Prostate gland (tissue), 2 donors: ENCODE measurements around the gene VPS37B. TPM values are rescaled to one million over a fixed set of nuclear protein-coding genes. Genes with fewer than 3 reads are reported as not detected.
A peak's percentile ranks its signal among the peaks of the same experiment; 100 is the strongest.

Experiments used
- DNase-seq: peaks from one replicate; pipeline ENCODE4 v3.0.0-alpha.2; 2019; ENCODE audit warnings: low spot score
- H3K27ac ChIP-seq, 2 donors: fragments of 200-600 bp; sonication (generic); 2 replicates each; pipeline ENCODE4 v1.5.1; 2017 to 2019
- H3K27me3 ChIP-seq: fragments of 200-600 bp; sonication (generic); replicated peaks from 2 replicates; pipeline ENCODE4 v1.5.1; 2019; ENCODE audit not compliant: insufficient read depth
- H3K36me3 ChIP-seq, 2 donors: fragments of 200-600 bp; sonication (generic); 1 replicate in 1 of 2; 2 replicates in 1 of 2; pipeline versions ENCODE4 v1.5.1 to v1.8.1; 2017 to 2019
- H3K4me1 ChIP-seq: fragments of 200-600 bp; sonication (generic); replicated peaks from 2 replicates; pipeline ENCODE4 v1.5.1; 2019
- H3K4me3 ChIP-seq, 2 donors: fragments of 200-600 bp; sonication (generic); 2 replicates each; pipeline ENCODE4 v1.5.1; 2017 to 2019
- H3K9me3 ChIP-seq: fragments of 200-600 bp; sonication (generic); 2 replicates; pipeline ENCODE4 v1.5.1; 2017
- POLR2A ChIP-seq: fragments of 450-650 bp; IDR thresholded peaks from one replicate; pipeline ENCODE4 v1.6.1; 2016; ENCODE audit warnings: antibody characterized with exemption, mild to moderate bottlenecking
- POLR2AphosphoS5 ChIP-seq: sonication (generic); formaldehyde crosslinking; IDR thresholded peaks from one replicate; pipeline ENCODE4 v1.6.1; 2017; ENCODE audit warnings: antibody characterized with exemption
- WGBS: methylation state at CpG from one replicate; pipeline ENCODE4 v1.1.5; 2018; 5-methylcytosine and 5-hydroxymethylcytosine counted together
- intact Hi-C: fragments of 100-400 bp; cut with DNase I; formaldehyde crosslinking; loops from one replicate; pipeline ENCODE4 v1.14.2; 2022
- total RNA-seq, 2 donors: library from RNA; depleted of rRNA; stranded (reverse); fragments of >200 nt; gene quantifications; one replicate each; pipeline ENCODE4 v1.1.0, GENCODE V29; 2016
- TF ChIP-seq, protein P1 (sequence below), 4 experiments: fragments of 200-600 bp in 2 of 4; fragments of 450-650 bp in 2 of 4; sonication (generic) in 2 of 4; IDR thresholded peaks; 1 replicate in 3 of 4; 2 replicates in 1 of 4; pipeline ENCODE4 v1.5.1; 2016 to 2019; ENCODE audit warnings: antibody characterized with exemption in 4 of 4, mild to moderate bottlenecking in 2 of 4, moderate library complexity in 2 of 4

Gene VPS37B
- total RNA-seq, 2 donors from 2014 or later: 37.6 to 67.7 TPM

DNA sequence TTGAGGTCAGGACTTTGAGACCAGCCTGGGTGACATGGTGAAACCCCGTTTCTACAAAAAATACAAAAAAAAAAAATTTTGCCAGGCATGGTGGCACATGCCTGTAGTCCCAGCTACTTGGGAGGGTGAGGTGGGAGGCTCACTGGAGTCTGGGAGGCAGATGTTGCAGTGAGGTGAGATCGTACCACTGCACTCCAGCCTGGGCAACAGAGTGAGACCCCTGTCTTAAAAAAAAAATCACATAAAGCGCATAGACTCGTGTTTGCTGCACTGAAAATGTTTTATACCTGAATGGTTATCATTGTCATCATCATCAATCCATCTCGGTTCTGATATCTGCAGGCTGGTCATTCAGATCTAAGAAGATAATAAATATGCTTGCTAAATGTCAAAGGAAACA, 24.8 kb upstream of the VPS37B start:
- WGBS: 80% methylated on average over 5 of the region's 5 CpGs
- Histone ChIP-seq H3K27me3 (no peaks in the 10 kb centered on the region), H3K27ac (no peak overlapping the region), H3K9me3 (no peaks in the 10 kb centered on the region), H3K4me1 (peaks cover 6% of the 10 kb centered on the region), H3K4me3 (no peak overlapping the region), H3K36me3 (no peaks in the 10 kb centered on the region)
- intact Hi-C loops: no loop called here
- TF ChIP-seq, protein P1, sequence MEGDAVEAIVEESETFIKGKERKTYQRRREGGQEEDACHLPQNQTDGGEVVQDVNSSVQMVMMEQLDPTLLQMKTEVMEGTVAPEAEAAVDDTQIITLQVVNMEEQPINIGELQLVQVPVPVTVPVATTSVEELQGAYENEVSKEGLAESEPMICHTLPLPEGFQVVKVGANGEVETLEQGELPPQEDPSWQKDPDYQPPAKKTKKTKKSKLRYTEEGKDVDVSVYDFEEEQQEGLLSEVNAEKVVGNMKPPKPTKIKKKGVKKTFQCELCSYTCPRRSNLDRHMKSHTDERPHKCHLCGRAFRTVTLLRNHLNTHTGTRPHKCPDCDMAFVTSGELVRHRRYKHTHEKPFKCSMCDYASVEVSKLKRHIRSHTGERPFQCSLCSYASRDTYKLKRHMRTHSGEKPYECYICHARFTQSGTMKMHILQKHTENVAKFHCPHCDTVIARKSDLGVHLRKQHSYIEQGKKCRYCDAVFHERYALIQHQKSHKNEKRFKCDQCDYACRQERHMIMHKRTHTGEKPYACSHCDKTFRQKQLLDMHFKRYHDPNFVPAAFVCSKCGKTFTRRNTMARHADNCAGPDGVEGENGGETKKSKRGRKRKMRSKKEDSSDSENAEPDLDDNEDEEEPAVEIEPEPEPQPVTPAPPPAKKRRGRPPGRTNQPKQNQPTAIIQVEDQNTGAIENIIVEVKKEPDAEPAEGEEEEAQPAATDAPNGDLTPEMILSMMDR (IDR thresholded peaks at IDR 0.05): no peak
- no peak for TF ChIP-seq POLR2AphosphoS5
- no peak for TF ChIP-seq POLR2A
- no peak for DNase-seq

DNA sequence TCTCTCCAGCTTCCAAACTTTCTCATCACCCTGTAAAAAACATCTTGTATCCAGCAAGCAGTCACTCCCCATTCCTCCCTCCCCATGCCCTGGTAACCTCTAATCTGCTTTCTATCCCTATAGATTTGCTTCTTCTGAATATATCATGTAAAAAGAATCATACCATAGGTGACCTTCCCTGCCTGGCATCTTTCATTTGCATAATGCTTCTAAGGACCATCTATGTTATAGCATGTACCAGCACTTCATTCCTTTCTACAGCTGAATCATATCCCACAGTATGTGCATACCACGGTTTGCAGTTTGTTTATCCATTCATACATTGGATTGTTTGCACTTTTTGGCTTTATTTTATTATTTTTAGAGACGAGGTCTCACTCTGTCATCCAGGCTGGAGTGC, 22.9 kb upstream of the VPS37B start:
- intact Hi-C loops: no loop called here
- DNase-seq: no peak
- Histone ChIP-seq H3K27me3 (no peaks in the 10 kb centered on the region), H3K4me1 (peaks cover 6% of the 10 kb centered on the region), H3K4me3 (no peak overlapping the region), H3K27ac (no peak overlapping the region), H3K36me3 (no peaks in the 10 kb centered on the region), H3K9me3 (no peaks in the 10 kb centered on the region)
- WGBS: 52% methylated on average over 2 of the region's 2 CpGs
- TF ChIP-seq POLR2A (no peak), POLR2AphosphoS5 (no peak)
- TF ChIP-seq, protein P1 (IDR thresholded peaks at IDR 0.05): no peak

DNA sequence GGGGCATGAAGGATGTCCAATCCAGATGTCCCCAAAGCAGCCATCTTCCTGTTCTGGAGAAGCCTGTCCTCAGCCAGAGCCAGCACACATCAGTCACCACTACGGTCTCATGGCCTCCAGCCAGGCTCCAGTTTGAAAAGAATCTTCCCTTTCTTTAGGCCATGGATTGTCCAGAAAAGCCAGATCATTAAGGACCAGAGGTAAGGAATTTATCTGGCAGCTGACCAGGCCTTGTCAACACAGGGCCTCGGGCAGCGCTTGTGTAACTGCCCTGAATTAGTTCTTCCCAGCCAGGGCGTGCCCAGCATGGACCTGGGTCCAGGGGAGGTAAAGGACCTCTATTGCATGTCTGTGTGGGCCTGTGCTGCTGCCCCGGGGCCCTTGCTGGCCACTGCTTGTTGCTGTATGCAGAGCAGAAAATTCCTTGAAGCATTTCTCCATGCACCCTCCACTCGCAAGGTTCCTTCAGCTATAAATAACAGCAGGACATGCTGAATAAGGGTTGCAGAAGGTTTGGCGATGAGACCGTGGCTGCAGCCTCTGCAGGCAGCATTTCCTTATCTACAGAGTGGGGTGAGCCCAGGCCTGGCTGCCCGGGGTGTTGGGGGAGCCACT, 21.7 kb upstream of the VPS37B start:
- WGBS: 22% methylated on average over 9 of the region's 9 CpGs
- Histone ChIP-seq H3K27ac (peak overlapping the region in 1 of 2 donors; percentile 1), H3K36me3 (no peaks in the 10 kb centered on the region), H3K27me3 (no peaks in the 10 kb centered on the region), H3K4me3 (no peak overlapping the region), H3K4me1 (peaks cover 6% of the 10 kb centered on the region), H3K9me3 (no peaks in the 10 kb centered on the region)
- peak; percentile 59 for DNase-seq
- TF ChIP-seq POLR2AphosphoS5 (peak; percentile 31), POLR2A (no peak)
- TF ChIP-seq, protein P1 (IDR thresholded peaks at IDR 0.05): no peak
- intact Hi-C loops: no loop called here

DNA sequence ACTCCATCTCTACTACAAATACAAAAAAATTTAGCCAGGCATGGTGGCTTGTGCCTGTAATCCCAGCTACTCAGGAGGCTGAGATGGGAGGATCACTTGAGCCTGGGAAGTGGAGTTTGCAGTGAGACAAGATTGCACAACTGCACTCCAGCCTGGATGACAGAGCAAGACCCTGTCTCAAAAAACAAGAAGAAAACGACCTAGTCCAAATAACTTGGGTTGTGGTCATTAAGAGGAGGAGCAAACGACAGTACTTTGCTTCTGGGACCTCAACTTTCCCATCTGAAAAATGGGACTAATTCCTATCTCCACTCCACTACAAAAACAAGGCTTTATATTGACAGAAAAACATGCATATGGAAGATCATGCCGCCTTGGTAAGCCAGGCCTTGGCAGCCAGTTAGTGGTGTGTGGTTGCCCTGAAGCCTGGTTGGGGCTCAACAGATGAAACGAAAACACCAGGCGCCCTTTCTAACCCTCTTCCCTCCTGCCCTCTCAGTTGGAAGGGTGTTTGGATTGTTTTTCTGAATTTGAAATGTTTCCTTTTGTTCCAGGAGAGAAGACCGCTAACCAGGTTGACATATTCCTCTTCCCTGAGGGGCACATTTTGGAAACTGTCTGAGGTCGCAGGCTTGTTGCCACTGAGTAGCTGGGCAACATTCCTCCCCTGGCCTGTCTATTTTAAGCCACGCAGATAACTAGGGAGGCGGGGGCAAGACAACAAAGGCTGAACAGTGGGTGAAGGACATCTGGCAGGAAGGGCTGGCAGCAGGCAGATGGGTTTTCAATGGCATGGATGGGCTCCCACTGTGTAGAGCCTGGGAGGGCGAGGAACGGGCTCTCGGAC, 13.7 kb upstream of the VPS37B start:
- intact Hi-C loops: no loop called here
- no peaks in the 10 kb centered on the region for H3K27me3 ChIP-seq
- H3K4me1 ChIP-seq: no peaks in the 10 kb centered on the region
- WGBS: 58% methylated on average over 12 of the region's 12 CpGs
- DNase-seq: no peak
- no peak overlapping the region for H3K4me3 ChIP-seq
- H3K9me3 ChIP-seq: no peaks in the 10 kb centered on the region
- H3K36me3 ChIP-seq: no peaks in the 10 kb centered on the region
- H3K27ac ChIP-seq: no peak overlapping the region
- TF ChIP-seq POLR2A (no peak), POLR2AphosphoS5 (no peak)
- TF ChIP-seq, protein P1 (IDR thresholded peaks at IDR 0.05): no peak
